Spleen (tissue), 11 donors: ENCODE results near the gene WNT2. TPM values are rescaled to one million over a fixed set of nuclear protein-coding genes. Genes with fewer than 3 reads are reported as not detected.

Experiments used
- DNase-seq: peaks from one replicate; pipeline ENCODE4 v3.0.0-alpha.2; 2020
- H3K27ac ChIP-seq, 8 donors: fragments of 200-600 bp; sonication (generic) in 7 of 8; 1 replicate in 4 of 8; 2 replicates in 4 of 8; pipeline versions ENCODE4 v1.5.0 to v1.8.0; 2016 to 2021; ENCODE audit warnings: inconsistent platforms in 4 of 8, mild to moderate bottlenecking in 4 of 8, moderate library complexity in 1 of 8
- H3K27me3 ChIP-seq, 7 donors: fragments of 200-600 bp; sonication (generic) in 6 of 7; replicated peaks in 1 of 7; 1 replicate in 4 of 7; 2 replicates in 3 of 7; pipeline versions ENCODE4 v1.5.0 to v1.8.0; 2016 to 2021; ENCODE audit warnings: inconsistent platforms in 3 of 7, mild to moderate bottlenecking in 1 of 7
- H3K36me3 ChIP-seq, 6 donors: fragments of 200-600 bp; sonication (generic) in 5 of 6; 1 replicate in 4 of 6; 2 replicates in 2 of 6; pipeline versions ENCODE4 v1.5.0 to v1.8.0; 2016 to 2021; ENCODE audit warnings: inconsistent platforms in 2 of 6
- H3K4me1 ChIP-seq, 6 donors: fragments of 200-600 bp; sonication (generic) in 5 of 6; 1 replicate in 3 of 6; 2 replicates in 3 of 6; pipeline versions ENCODE4 v1.5.0 to v1.8.0; 2016 to 2021; ENCODE audit warnings: inconsistent platforms in 3 of 6
- H3K4me3 ChIP-seq, 8 donors: fragments of 200-600 bp; sonication (generic) in 7 of 8; 1 replicate in 4 of 8; 2 replicates in 4 of 8; pipeline versions ENCODE4 v1.5.0 to v1.8.0; 2016 to 2021; ENCODE audit warnings: inconsistent platforms in 4 of 8, mild to moderate bottlenecking in 4 of 8, moderate library complexity in 2 of 8
- H3K9me3 ChIP-seq, 8 donors: fragments of 200-600 bp; sonication (generic) in 7 of 8; 1 replicate in 4 of 8; 2 replicates in 4 of 8; pipeline versions ENCODE4 v1.5.0 to v1.8.0; 2016 to 2021; ENCODE audit warnings: inconsistent platforms in 4 of 8
- POLR2A ChIP-seq, 3 donors: fragments of 450-650 bp; IDR thresholded peaks; one replicate each; pipeline ENCODE4 v1.5.1; 2017; ENCODE audit warnings: antibody characterized with exemption in 3 of 3, mild to moderate bottlenecking in 1 of 3
- POLR2AphosphoS5 ChIP-seq, 3 donors: sonication (generic); formaldehyde crosslinking; IDR thresholded peaks; one replicate each; pipeline ENCODE4 v1.5.1; 2017; ENCODE audit warnings: antibody characterized with exemption in 3 of 3
- WGBS, 5 donors: extraction: QIAGEN DNeasy Blood & Tissue Kit in 3 of 5; methylation state at CpG; one replicate each; pipeline versions ENCODE4 v1.1.5 to v1.1.7; 2013 to 2018; 5-methylcytosine and 5-hydroxymethylcytosine counted together
- intact Hi-C: fragments of 100-400 bp; cut with DNase I; formaldehyde crosslinking; loops from one replicate; pipeline ENCODE4 v1.15.0; 2023; ENCODE audit warnings: low total_unique reads
- polyA plus RNA-seq, 3 donors: library from polyadenylated mRNA; stranded (reverse); fragments of 200-250 nt; gene quantifications; one replicate each; pipeline ENCODE4 v1.2.1, GENCODE V29; 2013
- total RNA-seq, 7 donors: library from RNA; depleted of rRNA in 3 of 7; stranded (reverse); fragments of >200 nt in 3 of 7; fragmentation: NEBNext Ultra II Directional in 4 of 7; extraction: Animal tissue kit (Norgen Biotek cat#: 25700) in 4 of 7; gene quantifications; one replicate each; pipeline versions ENCODE4 v1.1.0 to v1.2.1, GENCODE V29; 2016 to 2021
- TF ChIP-seq, protein P1 (sequence below), 11 experiments: fragments of 200-600 bp in 7 of 11; fragments of 450-650 bp in 4 of 11; sonication (generic) in 4 of 11; IDR thresholded peaks in 8 of 11; conservative IDR thresholded peaks in 3 of 11; 1 replicate in 7 of 11; 2 replicates in 4 of 11; pipeline versions ENCODE4 v1.4.0 to v1.8.0; 2016 to 2021; ENCODE audit warnings: antibody characterized with exemption in 11 of 11, inconsistent platforms in 4 of 11, mild to moderate bottlenecking in 1 of 11
- donor health status: healthy with polysubstance abuse.
- donor health status: DM: no; HTN: no; CAD: no; lungs with moderate emphysema.
- donor health status: DM: no; HTN: no; CAD: no.
- donor health status: Bipolar disorder and iron deficiency.
- donor health status: healthy.
- donor health status: DM: no; HTN: no; CAD: no.
- donor health status: DM: yes; HTN: yes; CAD: no.

The WNT2 gene
- total and polyA plus RNA-seq, 10 donors: 0.22 to 6.2 (median 2.1) TPM

DNA sequence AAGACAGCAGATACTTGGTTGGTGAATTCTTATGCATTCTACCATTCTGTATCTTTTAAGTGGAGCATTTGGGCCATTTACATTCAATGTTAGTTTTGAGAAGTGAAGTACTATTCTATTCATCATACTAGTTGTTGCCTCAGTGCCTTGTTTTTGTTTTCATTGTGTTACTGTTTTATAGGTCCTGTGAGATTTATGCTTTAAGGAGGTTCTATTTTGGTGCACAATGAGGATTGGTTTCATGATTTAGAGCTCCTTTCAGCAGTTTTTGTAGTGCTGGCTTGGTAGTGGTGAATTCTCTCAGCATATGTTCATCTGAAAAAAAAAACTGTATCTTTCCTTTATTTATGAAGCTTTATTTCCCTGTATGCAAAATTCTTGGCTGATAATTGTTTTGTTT lies 23.3 kb upstream of the WNT2 start:
- peaks cover 0 to 8% (median 0%) of the 10 kb centered on the region in 7 donors for H3K27me3 ChIP-seq
- no peaks in the 10 kb centered on the region for H3K36me3 ChIP-seq
- H3K9me3 ChIP-seq: no peaks in the 10 kb centered on the region
- intact Hi-C loops: no loop called here
- no peaks in the 10 kb centered on the region for H3K4me1 ChIP-seq
- TF ChIP-seq, protein P1, sequence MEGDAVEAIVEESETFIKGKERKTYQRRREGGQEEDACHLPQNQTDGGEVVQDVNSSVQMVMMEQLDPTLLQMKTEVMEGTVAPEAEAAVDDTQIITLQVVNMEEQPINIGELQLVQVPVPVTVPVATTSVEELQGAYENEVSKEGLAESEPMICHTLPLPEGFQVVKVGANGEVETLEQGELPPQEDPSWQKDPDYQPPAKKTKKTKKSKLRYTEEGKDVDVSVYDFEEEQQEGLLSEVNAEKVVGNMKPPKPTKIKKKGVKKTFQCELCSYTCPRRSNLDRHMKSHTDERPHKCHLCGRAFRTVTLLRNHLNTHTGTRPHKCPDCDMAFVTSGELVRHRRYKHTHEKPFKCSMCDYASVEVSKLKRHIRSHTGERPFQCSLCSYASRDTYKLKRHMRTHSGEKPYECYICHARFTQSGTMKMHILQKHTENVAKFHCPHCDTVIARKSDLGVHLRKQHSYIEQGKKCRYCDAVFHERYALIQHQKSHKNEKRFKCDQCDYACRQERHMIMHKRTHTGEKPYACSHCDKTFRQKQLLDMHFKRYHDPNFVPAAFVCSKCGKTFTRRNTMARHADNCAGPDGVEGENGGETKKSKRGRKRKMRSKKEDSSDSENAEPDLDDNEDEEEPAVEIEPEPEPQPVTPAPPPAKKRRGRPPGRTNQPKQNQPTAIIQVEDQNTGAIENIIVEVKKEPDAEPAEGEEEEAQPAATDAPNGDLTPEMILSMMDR (IDR thresholded peaks at IDR 0.05 in 8 of 11, conservative IDR thresholded peaks at IDR 0.05 in 3 of 11): no peak
- TF ChIP-seq POLR2A (IDR thresholded peaks at IDR 0.05) (no peak), POLR2AphosphoS5 (IDR thresholded peaks at IDR 0.05) (no peak)
- H3K4me3 ChIP-seq: no peak overlapping the region
- no peak for DNase-seq
- no peak overlapping the region for H3K27ac ChIP-seq

- WGBS, 5 donors: 83 to 94% (median 88%) methylated on average over 1 of the region's 1 CpG
- no peak overlapping the region for H3K4me3 ChIP-seq
- no peaks in the 10 kb centered on the region for H3K27me3 ChIP-seq
- intact Hi-C loops: no loop called here
- H3K9me3 ChIP-seq: no peaks in the 10 kb centered on the region
- no peak for DNase-seq
- no peaks in the 10 kb centered on the region for H3K4me1 ChIP-seq
- H3K36me3 ChIP-seq: no peaks in the 10 kb centered on the region
- TF ChIP-seq, protein P1 (IDR thresholded peaks at IDR 0.05 in 8 of 11, conservative IDR thresholded peaks at IDR 0.05 in 3 of 11): no peak
- no peak for TF ChIP-seq POLR2A (IDR thresholded peaks at IDR 0.05)
- H3K27ac ChIP-seq: no peak overlapping the region
Observed at GRCh38 chr7:117338020-117338419, 15.2 kb upstream of the WNT2 start.

DNA sequence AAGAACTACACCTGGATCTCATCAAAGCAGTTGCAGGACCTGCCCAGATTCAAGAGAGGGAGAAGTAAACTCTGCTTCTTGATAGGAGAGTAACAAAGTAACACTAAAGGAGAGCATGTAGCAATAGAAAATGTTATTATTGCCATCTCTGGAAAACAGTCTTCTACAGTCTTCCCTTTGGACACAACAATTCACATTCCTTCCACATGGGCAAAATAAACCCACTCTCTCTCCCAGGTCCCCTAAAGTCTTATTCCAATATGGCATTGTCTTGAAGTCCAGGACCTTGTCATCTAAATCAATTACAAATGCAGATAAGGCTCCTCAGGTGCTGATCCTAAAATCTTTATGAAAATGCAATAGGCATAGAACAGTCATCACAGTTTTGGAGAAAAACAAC lies 10.3 kb upstream of the WNT2 start:
- H3K9me3 ChIP-seq: peaks cover 0 to 12% (median 4%) of the 10 kb centered on the region in 8 donors
- H3K4me1 ChIP-seq: no peaks in the 10 kb centered on the region
- H3K36me3 ChIP-seq: no peaks in the 10 kb centered on the region
- intact Hi-C loops: no loop called here
- H3K4me3 ChIP-seq: no peak overlapping the region
- no peak overlapping the region for H3K27ac ChIP-seq
- no peak for DNase-seq
- TF ChIP-seq POLR2AphosphoS5 (IDR thresholded peaks at IDR 0.05) (no peak), POLR2A (IDR thresholded peaks at IDR 0.05) (no peak)
- TF ChIP-seq, protein P1 (IDR thresholded peaks at IDR 0.05 in 8 of 11, conservative IDR thresholded peaks at IDR 0.05 in 3 of 11): no peak
- no peaks in the 10 kb centered on the region for H3K27me3 ChIP-seq

DNA sequence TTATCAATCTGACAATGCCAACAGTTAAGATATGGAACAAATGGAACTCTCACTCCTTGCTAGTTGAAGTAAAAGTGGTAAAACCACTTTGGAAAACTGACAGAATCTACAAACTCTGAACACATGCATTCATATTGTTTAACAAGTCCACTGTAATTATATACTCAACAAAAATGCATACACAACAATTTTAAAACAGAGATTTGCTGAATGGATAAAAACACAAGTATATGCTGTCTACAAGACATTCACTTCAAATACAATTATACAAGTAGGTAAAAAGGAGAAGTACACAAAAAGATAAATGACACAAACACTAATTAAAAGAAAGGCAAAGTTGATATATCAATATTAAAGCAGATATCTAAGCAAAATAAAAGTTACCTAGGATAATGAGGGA lies 9.2 kb upstream of the WNT2 start:
- intact Hi-C loops: no loop called here
- Histone ChIP-seq H3K36me3 (no peaks in the 10 kb centered on the region), H3K4me3 (no peak overlapping the region), H3K27me3 (no peaks in the 10 kb centered on the region), H3K9me3 (peaks cover 0 to 22% (median 5%) of the 10 kb centered on the region in 8 donors), H3K4me1 (no peaks in the 10 kb centered on the region), H3K27ac (no peak overlapping the region)
- no peak for DNase-seq
- TF ChIP-seq POLR2A (IDR thresholded peaks at IDR 0.05) (no peak), POLR2AphosphoS5 (IDR thresholded peaks at IDR 0.05) (no peak)
- TF ChIP-seq, protein P1 (IDR thresholded peaks at IDR 0.05 in 8 of 11, conservative IDR thresholded peaks at IDR 0.05 in 3 of 11): no peak
